ENCODE results near the gene C13orf46. TPM values are rescaled to one million over a fixed set of nuclear protein-coding genes. Genes with fewer than 3 reads are reported as not detected.
"Not testable (repeated sequence)": the region's sequence is repeated elsewhere in the genome, so short reads cannot be mapped to it uniquely, and the experiment has no call there.

The C13orf46 gene
- total RNA-seq, result 11.8 TPM

- DNase-seq (ENCODE audit: low spot score), result no peak
Measured at GRCh38 chr13:113973218-113974164, at the start of gene C13orf46. Gene C13orf46 (minus strand): TSS chr13:113974076. CDS start chr13:113973997, 79 bp downstream.

DNA sequence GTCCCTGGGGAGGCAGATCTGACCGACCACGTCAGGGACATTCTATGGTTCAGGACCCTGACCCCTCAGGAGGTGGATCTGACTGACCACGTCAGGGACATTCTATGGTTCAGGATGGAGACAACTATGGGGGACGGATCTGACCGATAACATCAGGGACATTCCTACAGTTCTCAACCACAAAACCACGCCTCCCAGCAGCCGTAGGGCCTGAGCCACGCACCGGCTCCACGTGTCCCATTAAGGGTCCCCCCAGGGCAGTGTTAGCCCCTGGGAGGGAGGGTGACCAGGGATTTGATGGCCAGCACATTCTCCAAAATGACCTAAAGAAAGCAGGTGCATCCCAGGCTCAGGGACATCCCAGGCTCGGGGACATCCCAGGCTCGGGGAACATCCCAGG lies 49.0 kb upstream of the C13orf46 start:
- DNase-seq (ENCODE audit: low spot score), result no peak

- no peak for DNase-seq (ENCODE audit: low spot score)
Measured at GRCh38 chr13:114022309-114022669, 48.4 kb upstream of the C13orf46 start.

DNA sequence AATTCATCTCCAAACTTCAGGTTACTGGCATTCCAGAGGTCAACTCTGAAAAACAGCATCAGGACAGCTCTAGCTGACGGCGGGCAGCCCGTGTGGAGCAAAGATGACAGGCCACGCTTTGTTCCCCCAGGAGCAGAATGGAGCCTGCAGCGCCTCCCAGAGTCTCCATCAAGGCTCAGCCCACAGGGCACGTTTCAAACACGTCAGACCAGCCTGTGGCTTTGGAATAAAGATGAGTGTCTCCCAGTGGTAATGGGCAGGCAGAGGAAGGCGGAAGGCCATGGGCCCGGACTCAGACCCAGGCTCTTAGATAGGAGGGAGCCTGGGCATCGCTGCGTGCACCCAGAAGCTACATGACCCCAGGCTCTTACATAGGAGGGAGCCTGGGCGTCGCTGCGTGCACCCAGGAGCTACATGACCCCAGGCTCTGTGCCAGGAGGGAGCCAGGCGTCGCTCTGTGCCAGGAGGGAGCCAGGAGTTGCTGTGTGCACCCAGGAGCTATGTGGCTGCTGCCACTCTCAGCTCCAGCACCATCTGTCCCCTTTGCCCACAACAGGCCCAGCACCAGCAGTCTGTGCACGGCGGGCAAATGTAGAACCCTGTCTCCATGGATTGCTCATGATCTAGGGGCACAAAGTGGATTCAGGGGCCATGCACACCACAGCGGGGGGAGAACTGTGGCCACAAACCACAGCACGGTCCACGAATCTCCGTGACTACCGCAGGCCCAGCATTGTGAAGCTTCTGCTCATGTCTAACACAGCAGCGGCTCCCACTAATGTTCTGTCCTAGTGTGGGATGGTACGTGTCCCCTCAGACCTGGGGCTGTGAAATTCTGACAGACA lies 47.8 kb upstream of the C13orf46 start:
- DNase-seq (ENCODE audit: low spot score), result no peak

DNA sequence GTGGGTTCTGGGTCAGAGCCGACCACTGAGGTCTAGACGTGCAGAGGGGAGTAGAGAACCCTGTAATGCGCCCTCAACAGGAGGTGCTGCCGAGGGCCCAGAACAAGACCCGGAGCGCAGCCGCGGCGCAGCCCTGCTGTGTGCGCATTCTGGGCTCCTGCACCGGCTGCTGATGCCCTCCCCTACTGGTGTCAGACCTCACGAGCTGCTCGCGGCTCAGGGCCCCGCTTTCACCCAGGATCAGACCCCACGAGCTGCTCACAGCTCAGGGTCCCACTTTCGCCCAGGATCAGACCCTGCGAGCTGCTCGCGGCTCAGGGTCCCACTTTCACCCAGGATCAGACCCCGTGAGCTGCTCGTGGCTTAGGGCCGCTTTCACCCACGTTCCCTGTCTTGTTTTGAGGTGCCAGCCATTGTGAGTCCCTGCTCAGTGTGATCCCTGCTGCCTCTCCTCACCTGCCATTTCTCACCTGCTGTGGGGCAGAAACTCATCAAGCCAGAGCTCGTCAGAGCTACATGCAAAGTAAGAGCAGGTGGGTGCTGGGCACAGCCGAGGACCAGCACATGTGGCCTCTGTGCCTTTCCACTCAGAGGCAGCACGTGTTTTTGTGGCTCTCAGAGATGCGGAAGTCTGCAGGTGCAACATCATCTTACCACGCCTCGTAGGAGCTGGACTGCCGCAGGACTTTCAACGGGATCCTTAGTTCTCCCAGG lies 47.0 kb upstream of the C13orf46 start:
- DNase-seq (ENCODE audit: low spot score), result no peak

GRCh38 chr13:114020134-114020533 lies 46.3 kb upstream of the C13orf46 start:
- not testable (repeated sequence) for DNase-seq (ENCODE audit: low spot score)

DNA sequence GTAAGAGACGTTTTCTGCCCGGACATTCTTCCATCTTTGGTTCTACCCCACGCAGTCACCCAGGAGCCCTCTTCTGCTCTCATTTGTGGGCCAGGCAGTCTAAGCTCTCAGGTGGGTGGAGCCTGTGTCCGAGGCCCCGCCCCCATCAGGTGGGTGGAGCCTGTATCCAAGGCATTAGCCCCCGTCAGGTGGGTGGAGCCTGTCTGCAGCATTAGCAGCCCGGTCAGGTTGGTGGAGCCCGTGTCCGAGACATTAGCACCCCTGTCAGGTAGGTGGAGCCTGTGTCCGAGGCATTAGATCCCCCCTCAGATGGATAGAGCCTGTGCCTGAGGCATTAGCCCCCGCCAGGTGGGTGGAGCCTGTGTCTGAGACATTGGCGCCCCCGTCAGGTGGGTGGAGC lies 45.5 kb upstream of the C13orf46 start:
- no peak for DNase-seq (ENCODE audit: low spot score)

GRCh38 chr13:114018461-114019055 lies 44.7 kb upstream of the C13orf46 start:
- DNase-seq (ENCODE audit: low spot score), result no peak

DNA sequence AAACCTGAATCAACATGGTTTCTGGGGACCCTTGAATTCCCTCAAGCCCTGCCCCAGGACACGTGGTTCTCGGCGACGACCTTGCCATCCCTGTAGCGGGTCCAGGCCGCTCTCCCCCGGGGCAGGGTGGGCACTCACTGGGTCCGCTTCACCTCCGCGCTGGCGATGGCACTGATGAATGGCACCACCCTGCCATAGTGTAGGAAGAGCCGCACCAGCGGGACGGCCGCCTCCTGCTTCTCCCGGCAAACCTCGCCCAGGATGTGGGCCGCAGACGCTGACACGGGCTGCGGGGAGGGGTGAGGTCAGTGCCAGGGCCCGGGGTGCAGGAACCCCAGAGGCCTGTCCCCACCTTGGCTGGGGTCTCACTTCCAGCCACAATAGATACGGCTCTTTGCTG lies 44.1 kb upstream of the C13orf46 start:
- no peak for DNase-seq (ENCODE audit: low spot score)

DNA sequence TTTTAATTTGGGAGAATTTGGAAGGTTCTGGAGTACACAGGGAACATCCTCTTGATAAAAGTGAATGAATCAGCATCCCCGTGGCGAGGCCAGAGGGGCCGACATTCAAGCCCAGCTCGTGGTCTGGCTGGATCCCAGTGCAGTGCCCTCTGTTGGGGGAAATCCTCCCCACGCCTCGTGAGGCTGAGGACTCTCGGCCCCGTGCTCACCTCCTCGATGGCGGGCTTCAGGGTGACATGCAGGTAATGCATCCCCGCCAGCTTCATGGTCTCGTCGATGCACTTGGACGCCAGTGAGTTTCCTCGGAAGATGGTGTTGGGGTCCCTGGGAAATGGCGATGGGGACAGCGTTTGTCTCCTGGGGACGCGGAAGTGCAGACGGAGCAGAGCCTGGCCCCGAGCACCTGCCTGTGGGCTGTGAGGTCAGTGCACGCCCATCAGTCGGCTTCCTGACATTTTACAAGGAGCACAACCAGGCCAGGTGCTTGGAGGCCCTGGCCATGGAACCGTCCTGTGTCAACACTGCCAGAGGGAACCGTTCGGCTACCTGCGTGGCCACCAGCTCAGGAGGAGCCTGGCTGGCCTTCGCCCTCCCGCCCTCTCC lies 43.3 kb upstream of the C13orf46 start:
- no peak for DNase-seq (ENCODE audit: low spot score)

- no peak for DNase-seq (ENCODE audit: low spot score)
Measured at GRCh38 chr13:114016321-114017027, 42.6 kb upstream of the C13orf46 start.

DNA sequence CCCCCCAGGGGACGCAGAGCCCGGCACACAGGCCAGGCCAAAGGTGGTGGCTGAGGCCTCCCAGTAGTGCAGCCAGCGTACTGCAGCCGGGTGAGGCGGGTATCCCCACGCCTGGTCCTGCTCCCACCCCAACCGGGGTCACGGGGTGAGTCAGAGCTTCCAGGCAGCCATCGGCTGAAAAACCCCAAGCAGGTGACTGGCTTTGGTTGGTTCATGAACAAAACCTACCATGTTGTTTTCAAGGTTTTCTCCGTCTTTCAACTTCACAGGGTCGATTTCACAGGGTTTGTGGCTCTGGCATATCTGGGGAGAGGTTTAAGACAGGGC lies 42.1 kb upstream of the C13orf46 start:
- no peak for DNase-seq (ENCODE audit: low spot score)

DNA sequence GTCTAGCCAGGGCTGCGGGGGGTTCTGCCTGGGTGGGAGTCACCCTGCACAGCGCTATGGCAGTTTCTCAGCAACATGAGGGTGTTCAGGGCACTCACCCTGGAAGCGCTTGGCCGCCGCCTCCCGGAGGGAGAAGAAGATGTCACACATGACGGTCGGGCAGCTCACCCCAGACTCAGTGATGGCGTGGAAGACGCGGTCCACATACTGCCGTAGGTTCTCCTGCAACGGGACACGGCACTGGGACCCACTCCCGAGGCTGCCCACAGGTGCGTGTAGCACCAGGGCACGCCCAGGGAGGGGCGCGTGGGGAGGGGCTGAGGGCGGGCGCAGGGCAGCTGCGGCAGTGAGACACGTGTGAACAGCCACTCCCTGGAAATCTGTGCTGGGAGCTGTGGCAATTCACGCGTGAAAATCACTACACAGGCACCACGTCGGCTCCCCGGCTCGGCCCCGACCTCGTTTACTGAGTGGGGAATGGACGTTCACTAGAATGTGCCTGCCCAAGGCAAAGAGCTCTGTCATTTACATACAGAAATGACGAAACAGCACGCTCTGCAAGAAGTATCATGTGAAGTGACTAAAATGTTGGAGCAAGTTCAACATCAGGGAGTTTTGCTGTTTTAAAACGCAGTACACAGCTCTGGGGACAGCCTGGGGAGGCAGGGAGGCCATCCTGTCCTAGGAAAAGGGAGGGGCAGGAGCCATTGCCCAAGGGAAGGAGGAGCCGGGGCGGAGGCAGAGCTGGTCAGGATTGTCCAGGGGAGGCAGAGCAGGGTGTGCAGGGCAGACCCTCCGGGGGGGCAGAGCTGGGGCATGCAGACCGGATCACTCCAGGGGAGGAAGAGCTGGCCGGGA lies 41.5 kb upstream of the C13orf46 start:
- no peak for DNase-seq (ENCODE audit: low spot score)

GRCh38 chr13:114013952-114014629 lies 40.2 kb upstream of the C13orf46 start:
- DNase-seq (ENCODE audit: low spot score), result no peak

DNA sequence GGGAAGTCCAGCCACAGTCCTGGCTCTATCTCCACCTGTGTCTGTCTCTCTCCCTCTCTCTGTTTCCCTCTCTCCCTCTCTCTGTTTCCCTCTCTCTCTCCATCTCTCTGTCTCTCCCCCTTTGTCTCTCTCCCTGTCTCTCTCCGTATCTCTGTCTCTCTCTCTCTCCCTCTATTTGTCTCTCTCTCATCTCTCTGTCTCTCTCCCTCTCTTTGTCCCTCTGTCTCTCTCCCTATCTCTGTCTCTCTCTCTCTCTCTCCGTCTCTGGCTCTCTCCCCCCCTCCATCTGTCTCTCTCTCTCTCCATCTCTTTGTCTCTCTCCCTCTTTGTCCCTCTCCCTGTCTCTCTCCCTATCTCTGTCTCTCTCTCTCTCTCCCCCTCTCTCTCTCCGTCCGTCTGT lies 39.5 kb upstream of the C13orf46 start:
- no peak for DNase-seq (ENCODE audit: low spot score)

DNA sequence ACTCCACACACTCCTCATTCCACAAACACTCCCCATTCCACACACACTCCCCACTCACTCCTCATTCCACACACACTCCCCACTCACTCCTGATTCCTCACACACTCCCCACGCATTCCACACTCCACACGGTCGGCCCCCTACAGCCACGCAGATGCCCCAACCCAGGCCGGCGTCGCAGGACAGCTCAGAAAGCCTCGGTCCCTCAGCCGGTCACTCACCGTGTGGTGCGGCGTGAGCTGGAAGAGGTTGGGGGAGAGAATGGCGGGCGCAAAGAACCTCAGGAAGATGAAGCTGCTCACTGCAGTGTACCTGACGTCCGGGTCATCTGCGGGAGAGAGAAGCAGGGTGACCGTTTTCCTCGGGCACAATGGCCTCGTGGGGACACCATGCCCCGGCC lies 39.0 kb upstream of the C13orf46 start:
- DNase-seq (ENCODE audit: low spot score), result no peak

DNA sequence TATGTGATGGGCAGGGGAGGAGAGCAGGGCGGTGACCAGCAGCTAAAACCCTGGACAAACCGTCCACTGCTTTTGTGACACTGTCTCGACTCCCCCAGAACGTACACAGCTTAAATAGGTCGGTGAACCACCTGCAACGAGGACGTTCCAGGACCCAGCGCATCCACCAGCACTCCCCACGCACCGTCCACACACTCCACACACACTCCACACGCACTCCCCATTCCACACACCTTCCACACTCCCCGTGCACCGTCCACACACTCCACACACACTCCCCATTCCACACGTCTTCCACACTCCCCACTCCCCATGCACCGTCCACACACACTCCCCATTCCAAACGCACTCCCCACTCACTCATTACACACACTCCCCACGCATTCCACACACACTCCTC lies 38.3 kb upstream of the C13orf46 start:
- no peak for DNase-seq (ENCODE audit: low spot score)

DNA sequence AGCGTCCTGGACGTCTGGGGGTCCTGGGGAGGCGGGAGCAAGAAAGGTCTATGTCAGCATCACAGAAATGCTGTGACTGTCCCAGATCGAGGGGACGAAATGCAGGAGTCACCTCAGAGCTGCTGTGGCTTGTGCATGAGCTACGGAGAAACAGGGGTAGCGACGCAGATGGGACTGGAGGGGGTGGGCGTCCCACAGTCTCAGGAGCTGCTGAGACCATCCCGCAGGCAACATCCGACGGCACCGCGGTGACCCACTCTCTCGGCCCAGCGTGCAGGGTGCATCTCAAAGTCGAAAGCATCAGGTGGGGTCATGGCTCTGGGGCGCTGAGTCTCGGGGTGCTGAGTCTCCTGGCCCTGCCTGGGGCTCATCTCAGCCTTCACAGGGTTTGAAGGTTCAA lies 37.4 kb upstream of the C13orf46 start:
- DNase-seq (ENCODE audit: low spot score), result no peak

DNA sequence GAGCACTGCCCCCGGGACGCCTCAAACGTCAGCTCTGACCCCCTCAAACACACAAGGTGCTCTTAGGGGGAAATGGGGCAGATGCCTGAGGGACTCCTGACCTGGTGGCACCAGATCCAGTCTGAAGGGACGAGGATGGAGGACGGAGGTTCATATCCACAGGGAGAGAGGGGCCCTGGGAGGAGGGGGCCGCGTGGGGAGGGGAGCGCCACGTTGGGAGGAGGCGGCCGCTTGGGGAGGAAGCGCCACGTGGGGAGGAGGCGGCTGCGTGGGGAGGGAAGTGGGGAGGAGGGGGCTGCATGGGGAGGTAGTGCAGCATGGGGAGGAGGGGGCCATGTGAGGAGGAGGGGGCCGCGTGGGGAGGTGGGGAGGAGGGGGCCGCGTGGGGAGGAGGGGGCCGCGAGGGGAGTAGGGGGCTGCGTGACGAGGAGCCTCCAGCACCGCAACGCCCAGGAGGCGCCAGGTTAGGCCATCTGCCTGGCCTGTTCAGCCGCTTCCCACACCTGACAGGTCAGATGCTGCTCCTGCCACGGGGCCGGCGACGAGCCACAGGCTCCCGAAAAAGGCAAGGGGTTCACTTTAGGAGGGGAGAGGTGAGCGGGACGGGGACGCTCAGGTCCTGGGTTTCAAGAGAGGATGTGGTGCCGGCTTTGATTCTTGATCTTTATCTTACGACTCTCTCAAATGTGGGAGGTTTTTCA lies 36.7 kb upstream of the C13orf46 start:
- DNase-seq (ENCODE audit: low spot score), result no peak

Data from mucosa of gallbladder (tissue), 1 donor.